ENCODE measurements around the gene SGTB.

The SGTB gene

GRCh38 chr5:65766781-65767180 is 44.9 kb upstream of the SGTB start:
- in situ Hi-C loops (cut with HindIII; ENCODE audit: low pct_ligation_motif_present, low sequenced_read_pairs), result no loop called here
- Histone ChIP-seq H3K27ac (no peak overlapping the region), H3K27me3 (replicated peaks) (no peaks in the 10 kb centered on the region), H3K36me3 (replicated peaks) (no peaks in the 10 kb centered on the region), H3K4me3 (ENCODE audit: low read depth, low read length) (no peak overlapping the region)
- TF ChIP-seq CTCF (IDR thresholded peaks at IDR 0.05; ENCODE audit: low read depth, low read length, missing control alignments), result no peak
- no peak for DNase-seq

DNA sequence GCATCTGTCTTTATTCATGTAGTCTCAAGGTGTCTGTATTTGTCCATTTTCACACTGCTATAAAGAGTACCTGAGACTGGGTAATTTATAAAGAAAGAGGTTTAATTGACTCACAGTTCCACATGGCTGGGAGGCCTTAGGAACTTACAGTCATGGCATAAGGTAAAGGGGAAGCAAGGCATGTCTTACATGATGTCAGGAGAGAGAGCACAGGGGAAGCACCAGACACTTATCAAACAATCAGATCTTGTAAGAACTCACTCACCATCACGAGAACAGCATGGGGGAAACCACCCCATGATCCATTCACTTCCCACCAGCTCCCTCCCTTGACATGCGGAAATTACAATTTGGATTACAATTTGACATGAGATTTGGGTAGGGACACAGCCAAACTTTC is 44.3 kb upstream of the SGTB start:
- no peak for TF ChIP-seq CTCF (IDR thresholded peaks at IDR 0.05; ENCODE audit: low read depth, low read length, missing control alignments)
- DNase-seq, result no peak

GRCh38 chr5:65765582-65765981 is 43.7 kb upstream of the SGTB start:
- H3K36me3 ChIP-seq (replicated peaks), result no peaks in the 10 kb centered on the region
- H3K27ac ChIP-seq, result no peak overlapping the region
- in situ Hi-C loops (cut with HindIII; ENCODE audit: low pct_ligation_motif_present, low sequenced_read_pairs), result no loop called here
- no peak overlapping the region for H3K4me3 ChIP-seq (ENCODE audit: low read depth, low read length)
- no peak for DNase-seq
- no peaks in the 10 kb centered on the region for H3K27me3 ChIP-seq (replicated peaks)
- no peak for TF ChIP-seq CTCF (IDR thresholded peaks at IDR 0.05; ENCODE audit: low read depth, low read length, missing control alignments)

More for the DNA sequence above, 44.3 kb upstream of the SGTB start:
- no peak overlapping the region for H3K4me3 ChIP-seq (ENCODE audit: low read depth, low read length)
- H3K27me3 ChIP-seq (replicated peaks), result no peaks in the 10 kb centered on the region
- in situ Hi-C loops (cut with HindIII; ENCODE audit: low pct_ligation_motif_present, low sequenced_read_pairs), result no loop called here
- no peaks in the 10 kb centered on the region for H3K36me3 ChIP-seq (replicated peaks)
- H3K27ac ChIP-seq, result no peak overlapping the region

DNA sequence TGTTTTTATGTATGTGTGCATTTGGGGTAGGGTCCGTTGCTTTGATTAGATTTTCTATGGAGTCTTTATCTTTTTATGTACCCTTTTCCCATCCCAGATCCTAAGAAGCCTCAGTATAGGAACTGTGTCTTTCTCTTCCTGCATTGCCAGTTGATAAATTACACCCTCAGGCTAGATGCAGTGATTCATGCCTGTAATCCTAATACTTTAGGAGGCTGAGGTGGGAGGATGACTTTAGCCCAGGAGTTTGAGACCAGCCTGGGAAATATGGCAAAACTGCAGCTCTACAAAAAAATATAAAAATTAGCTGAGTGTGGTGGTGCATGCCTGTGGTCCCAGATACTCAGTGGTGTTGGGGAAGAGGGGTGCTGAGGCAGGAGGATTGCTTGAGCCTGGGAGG is 40.3 kb upstream of the SGTB start:
- Histone ChIP-seq H3K36me3 (replicated peaks) (peaks cover 3% of the 10 kb centered on the region), H3K4me3 (ENCODE audit: low read depth, low read length) (no peak overlapping the region), H3K27ac (no peak overlapping the region), H3K27me3 (replicated peaks) (no peaks in the 10 kb centered on the region)
- in situ Hi-C loops (cut with HindIII; ENCODE audit: low pct_ligation_motif_present, low sequenced_read_pairs), result no loop called here
- no peak for DNase-seq
- no peak for TF ChIP-seq CTCF (IDR thresholded peaks at IDR 0.05; ENCODE audit: low read depth, low read length, missing control alignments)

- H3K36me3 ChIP-seq (replicated peaks), result peaks cover 3% of the 10 kb centered on the region
- no peaks in the 10 kb centered on the region for H3K27me3 ChIP-seq (replicated peaks)
- in situ Hi-C loops (cut with HindIII; ENCODE audit: low pct_ligation_motif_present, low sequenced_read_pairs), result no loop called here
- no peak overlapping the region for H3K4me3 ChIP-seq (ENCODE audit: low read depth, low read length)
- H3K27ac ChIP-seq, result no peak overlapping the region
- DNase-seq, result peak; percentile 37
- peak; percentile 57 for TF ChIP-seq CTCF (IDR thresholded peaks at IDR 0.05; ENCODE audit: low read depth, low read length, missing control alignments)
These were observed 38.8 kb upstream of the SGTB start for GRCh38 chr5:65760504-65761275.
